VCaP (cell line): ENCODE results near the gene CELSR1.
"Not testable (repeated sequence)": the region's sequence is repeated elsewhere in the genome, so short reads cannot be mapped to it uniquely, and the experiment has no call there.

Experiments used
- H3K27ac ChIP-seq: fragments of 450-650 bp; 2 replicates; pipeline ENCODE4 v1.5.1; 2017
- CTCF ChIP-seq: fragments of 450-650 bp; conservative IDR thresholded peaks from 2 replicates; pipeline ENCODE4 v1.5.1; 2017; ENCODE audit warnings: mild to moderate bottlenecking, moderate library complexity

Gene CELSR1

GRCh38 chr22:46399251-46400024, 138.0 kb downstream of the CELSR1 start:
- TF ChIP-seq CTCF = 0 out of 2 replicates have a peak, but pooled peaks have one; percentile 6
- no peak overlapping the region for H3K27ac ChIP-seq

- TF ChIP-seq CTCF = no peak
- no peak overlapping the region for H3K27ac ChIP-seq
Observed at GRCh38 chr22:46397951-46398350, 139.5 kb downstream of the CELSR1 start.

- TF ChIP-seq CTCF = no peak
- H3K27ac ChIP-seq = no peak overlapping the region
Observed at GRCh38 chr22:46397514-46397913, 139.9 kb downstream of the CELSR1 start.

GRCh38 chr22:46397049-46397448, 140.4 kb downstream of the CELSR1 start:
- H3K27ac ChIP-seq = not testable (repeated sequence)

- TF ChIP-seq CTCF = no peak
- H3K27ac ChIP-seq = no peak overlapping the region
Observed at GRCh38 chr22:46395145-46395544, 142.3 kb downstream of the CELSR1 start.

GRCh38 chr22:46394622-46395021, 142.8 kb downstream of the CELSR1 start:
- H3K27ac ChIP-seq = no peak overlapping the region
- TF ChIP-seq CTCF = no peak

- H3K27ac ChIP-seq = no peak overlapping the region
- TF ChIP-seq CTCF = no peak
Observed at GRCh38 chr22:46393873-46394272, 143.5 kb downstream of the CELSR1 start.

- no peak overlapping the region for H3K27ac ChIP-seq
Observed at GRCh38 chr22:46392137-46392844, 145.1 kb downstream of the CELSR1 start.

More at GRCh38 chr22:46392137-46392844, 145.1 kb downstream of the CELSR1 start:
- no peak for TF ChIP-seq CTCF
